Measurements from ENCODE around the gene KLHL36. TPM values are rescaled to one million over a fixed set of nuclear protein-coding genes. Genes with fewer than 3 reads are reported as not detected.

Gene KLHL36
- total and polyA plus RNA-seq, 4 donors, result 11.5 to 53.6 (median 16.9) TPM

DNA sequence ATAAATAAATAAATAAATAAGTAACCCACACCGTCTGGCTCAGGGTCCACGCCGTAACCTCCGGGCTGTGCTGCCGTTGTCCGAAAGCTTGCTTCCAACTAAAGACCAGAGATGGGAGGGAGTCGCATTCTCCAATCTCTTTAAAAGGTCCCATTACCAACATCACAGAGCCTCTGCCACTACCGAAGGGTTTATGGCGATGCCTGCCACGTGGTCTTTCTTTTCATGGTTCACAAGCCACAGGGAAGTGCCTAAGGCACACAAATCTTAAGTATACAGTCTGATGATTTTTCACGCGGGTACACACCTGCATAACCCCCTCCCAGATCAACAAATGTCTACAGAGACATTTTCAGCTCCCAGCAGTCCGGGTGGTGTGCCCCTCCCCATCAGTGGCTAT, 31.8 kb upstream of the KLHL36 start (continued):
- TF ChIP-seq, protein P1, sequence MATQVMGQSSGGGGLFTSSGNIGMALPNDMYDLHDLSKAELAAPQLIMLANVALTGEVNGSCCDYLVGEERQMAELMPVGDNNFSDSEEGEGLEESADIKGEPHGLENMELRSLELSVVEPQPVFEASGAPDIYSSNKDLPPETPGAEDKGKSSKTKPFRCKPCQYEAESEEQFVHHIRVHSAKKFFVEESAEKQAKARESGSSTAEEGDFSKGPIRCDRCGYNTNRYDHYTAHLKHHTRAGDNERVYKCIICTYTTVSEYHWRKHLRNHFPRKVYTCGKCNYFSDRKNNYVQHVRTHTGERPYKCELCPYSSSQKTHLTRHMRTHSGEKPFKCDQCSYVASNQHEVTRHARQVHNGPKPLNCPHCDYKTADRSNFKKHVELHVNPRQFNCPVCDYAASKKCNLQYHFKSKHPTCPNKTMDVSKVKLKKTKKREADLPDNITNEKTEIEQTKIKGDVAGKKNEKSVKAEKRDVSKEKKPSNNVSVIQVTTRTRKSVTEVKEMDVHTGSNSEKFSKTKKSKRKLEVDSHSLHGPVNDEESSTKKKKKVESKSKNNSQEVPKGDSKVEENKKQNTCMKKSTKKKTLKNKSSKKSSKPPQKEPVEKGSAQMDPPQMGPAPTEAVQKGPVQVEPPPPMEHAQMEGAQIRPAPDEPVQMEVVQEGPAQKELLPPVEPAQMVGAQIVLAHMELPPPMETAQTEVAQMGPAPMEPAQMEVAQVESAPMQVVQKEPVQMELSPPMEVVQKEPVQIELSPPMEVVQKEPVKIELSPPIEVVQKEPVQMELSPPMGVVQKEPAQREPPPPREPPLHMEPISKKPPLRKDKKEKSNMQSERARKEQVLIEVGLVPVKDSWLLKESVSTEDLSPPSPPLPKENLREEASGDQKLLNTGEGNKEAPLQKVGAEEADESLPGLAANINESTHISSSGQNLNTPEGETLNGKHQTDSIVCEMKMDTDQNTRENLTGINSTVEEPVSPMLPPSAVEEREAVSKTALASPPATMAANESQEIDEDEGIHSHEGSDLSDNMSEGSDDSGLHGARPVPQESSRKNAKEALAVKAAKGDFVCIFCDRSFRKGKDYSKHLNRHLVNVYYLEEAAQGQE (IDR thresholded peaks at IDR 0.05), result no peak
- TF ChIP-seq JUND (IDR thresholded peaks at IDR 0.05), result no peak

DNA sequence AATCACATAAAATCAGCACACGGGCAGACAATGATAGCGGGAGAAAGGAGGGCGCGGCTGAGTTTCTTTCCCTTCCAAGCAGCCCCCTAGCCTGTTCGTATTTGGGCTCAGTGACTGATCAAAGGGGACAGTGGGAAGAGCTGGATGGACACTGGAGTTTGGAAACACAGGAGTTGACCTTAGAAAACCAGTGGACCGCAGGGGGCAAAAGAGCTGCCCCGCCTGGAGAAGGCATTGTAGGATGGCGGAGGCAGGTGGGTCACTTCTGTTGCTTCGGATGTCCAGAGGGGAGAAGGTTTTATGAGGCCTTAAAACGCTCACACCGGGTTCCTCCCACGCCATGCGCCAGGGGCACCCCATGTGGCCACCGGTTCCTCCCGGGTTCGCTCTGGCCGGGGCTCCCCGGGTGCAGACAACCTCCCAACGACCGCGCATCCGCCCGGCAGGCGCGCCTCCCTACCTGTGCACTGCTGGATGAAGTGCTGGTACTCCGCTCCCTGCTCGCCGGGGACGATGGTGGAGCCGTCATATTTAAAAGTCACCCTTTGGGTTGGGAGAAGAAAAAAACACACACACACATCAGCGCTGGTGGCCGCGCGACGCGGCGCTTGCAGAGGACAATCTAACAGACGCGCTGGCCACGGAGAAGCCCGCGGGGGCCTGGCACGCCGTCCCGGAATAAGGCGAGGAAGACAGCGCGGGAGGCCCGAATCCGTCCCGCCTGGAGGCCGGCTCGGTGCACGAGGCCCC, 31.1 kb upstream of the KLHL36 start:
- 5% methylated on average over 54 of the region's 54 CpGs for WGBS
- H3K4me1 ChIP-seq (ENCODE audit: control insufficient read depth in 4 of 4, insufficient read depth in 4 of 4, low read length in 3 of 4), result peaks cover 0 to 16% (median 5%) of the 10 kb centered on the region in 4 donors
- DNase-seq (ENCODE audit: low spot score), result no peak
- no peaks in the 10 kb centered on the region for H3K27me3 ChIP-seq (ENCODE audit: control insufficient read depth in 4 of 4, insufficient read depth in 4 of 4, low read length in 3 of 4)
- no peaks in the 10 kb centered on the region for H3K9me3 ChIP-seq (ENCODE audit: control insufficient read depth in 4 of 4, low read length in 3 of 4)
- H3K9ac ChIP-seq (ENCODE audit: low read depth in 1 of 2, low read length in 2 of 2), result peak overlapping the region in 1 of 2 donors; percentile 72
- TF ChIP-seq EGR1 (IDR thresholded peaks at IDR 0.05; ENCODE audit: low read depth in 2 of 2) (no peak), JUND (IDR thresholded peaks at IDR 0.05) (no peak)
- H3K27ac ChIP-seq (ENCODE audit: low read depth in 1 of 2, low read length in 2 of 2), result peak overlapping the region; percentile 36 to 46
- H3K36me3 ChIP-seq (ENCODE audit: control insufficient read depth in 4 of 4, insufficient read depth in 3 of 4, low read depth in 1 of 4, low read length in 3 of 4), result no peaks in the 10 kb centered on the region
- peak overlapping the region; percentile 62 to 82 (median 64) for H3K4me3 ChIP-seq (ENCODE audit: low read depth in 1 of 3, low read length in 3 of 3)

DNA sequence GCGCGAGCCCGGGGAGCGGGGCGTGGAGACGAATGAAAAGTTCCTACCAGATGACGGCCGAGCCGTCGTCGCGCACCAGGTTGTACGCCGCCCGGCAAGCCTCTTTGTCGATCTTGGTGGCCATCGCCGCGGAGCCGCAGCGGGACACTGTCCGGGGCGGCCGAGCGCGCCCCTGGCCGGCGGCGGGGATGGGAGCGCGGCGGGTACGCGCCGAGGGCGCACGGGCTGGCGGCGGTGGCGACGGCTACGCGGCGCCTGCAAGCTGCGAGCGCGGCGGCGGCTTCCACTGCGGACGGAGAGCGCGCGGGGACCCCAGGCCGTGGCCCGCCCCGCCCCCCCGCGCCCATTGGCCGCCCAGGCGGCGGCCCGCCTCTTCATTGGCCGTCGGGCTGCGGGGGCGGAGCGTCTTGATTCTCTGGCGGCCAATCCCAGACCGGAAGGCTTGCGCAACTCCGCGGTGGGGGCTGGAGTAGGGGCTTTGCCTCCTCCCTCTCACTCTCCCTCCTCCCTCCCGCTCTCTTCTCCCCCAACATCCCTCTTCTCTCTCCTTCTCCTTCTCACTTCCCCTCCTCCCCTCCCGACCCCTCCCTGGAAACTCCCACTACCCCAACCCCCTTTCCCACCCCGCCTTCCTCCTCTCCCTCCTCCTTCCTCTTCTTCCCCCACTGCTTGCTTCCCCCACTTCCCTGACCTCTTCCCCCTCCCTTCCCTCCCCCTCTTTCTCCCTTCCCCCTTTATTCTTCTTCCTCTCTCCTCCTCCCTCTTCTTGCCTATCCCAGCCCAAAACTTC, 30.3 kb upstream of the KLHL36 start, which contains the start of gene COTL1:
TSS of gene COTL1 (minus strand) at position 288 of the 790 bp plus-strand sequence. CDS start at position 124, 164 bp downstream.
- Histone ChIP-seq H3K4me3 (ENCODE audit: low read depth in 1 of 3, low read length in 3 of 3) (peak within 1 kb of the TSS; percentile 62 to 82 (median 64)), H3K27me3 (ENCODE audit: control insufficient read depth in 4 of 4, insufficient read depth in 4 of 4, low read length in 3 of 4) (no peaks in the 10 kb centered on the region), H3K9me3 (ENCODE audit: control insufficient read depth in 4 of 4, low read length in 3 of 4) (no peaks in the 10 kb centered on the region), H3K4me1 (ENCODE audit: control insufficient read depth in 4 of 4, insufficient read depth in 4 of 4, low read length in 3 of 4) (peaks cover 0 to 16% (median 5%) of the 10 kb centered on the region in 4 donors), H3K36me3 (ENCODE audit: control insufficient read depth in 4 of 4, insufficient read depth in 3 of 4, low read depth in 1 of 4, low read length in 3 of 4) (no peaks in the 10 kb centered on the region), H3K27ac (ENCODE audit: low read depth in 1 of 2, low read length in 2 of 2) (peak within 1 kb of the TSS; percentile 36 to 46), H3K9ac (ENCODE audit: low read depth in 1 of 2, low read length in 2 of 2) (peak within 1 kb of the TSS in 1 of 2 donors; percentile 72)
- TF ChIP-seq TAF1 (conservative IDR thresholded peaks at IDR 0.05), result no peak
- TF ChIP-seq SP1 (IDR thresholded peaks at IDR 0.05), result peak; percentile 13
- TF ChIP-seq GABPA (IDR thresholded peaks at IDR 0.05 in 1 of 2, conservative IDR thresholded peaks at IDR 0.05 in 1 of 2), result no peak
- no peak for TF ChIP-seq FOXA1 (IDR thresholded peaks at IDR 0.05)
- no peak for TF ChIP-seq RAD21 (IDR thresholded peaks at IDR 0.05)
- no peak for TF ChIP-seq HNF4A (conservative IDR thresholded peaks at IDR 0.05)
- TF ChIP-seq, protein P2, sequence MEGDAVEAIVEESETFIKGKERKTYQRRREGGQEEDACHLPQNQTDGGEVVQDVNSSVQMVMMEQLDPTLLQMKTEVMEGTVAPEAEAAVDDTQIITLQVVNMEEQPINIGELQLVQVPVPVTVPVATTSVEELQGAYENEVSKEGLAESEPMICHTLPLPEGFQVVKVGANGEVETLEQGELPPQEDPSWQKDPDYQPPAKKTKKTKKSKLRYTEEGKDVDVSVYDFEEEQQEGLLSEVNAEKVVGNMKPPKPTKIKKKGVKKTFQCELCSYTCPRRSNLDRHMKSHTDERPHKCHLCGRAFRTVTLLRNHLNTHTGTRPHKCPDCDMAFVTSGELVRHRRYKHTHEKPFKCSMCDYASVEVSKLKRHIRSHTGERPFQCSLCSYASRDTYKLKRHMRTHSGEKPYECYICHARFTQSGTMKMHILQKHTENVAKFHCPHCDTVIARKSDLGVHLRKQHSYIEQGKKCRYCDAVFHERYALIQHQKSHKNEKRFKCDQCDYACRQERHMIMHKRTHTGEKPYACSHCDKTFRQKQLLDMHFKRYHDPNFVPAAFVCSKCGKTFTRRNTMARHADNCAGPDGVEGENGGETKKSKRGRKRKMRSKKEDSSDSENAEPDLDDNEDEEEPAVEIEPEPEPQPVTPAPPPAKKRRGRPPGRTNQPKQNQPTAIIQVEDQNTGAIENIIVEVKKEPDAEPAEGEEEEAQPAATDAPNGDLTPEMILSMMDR (IDR thresholded peaks at IDR 0.05; ENCODE audit: low read depth, low read length, missing input control), result no peak
- DNase-seq (ENCODE audit: low spot score), result peak; percentile 87
- 4% methylated on average over 76 of the region's 76 CpGs for WGBS

All from liver (tissue), 9 donors.